Prostate gland (tissue), 2 donors: ENCODE data around the gene CTNND2. TPM values are rescaled to one million over a fixed set of nuclear protein-coding genes. Genes with fewer than 3 reads are reported as not detected.

Experiments used
- DNase-seq: peaks from one replicate; pipeline ENCODE4 v3.0.0-alpha.2; 2019; ENCODE audit warnings: low spot score
- H3K27ac ChIP-seq, 2 donors: fragments of 200-600 bp; sonication (generic); 2 replicates each; pipeline ENCODE4 v1.5.1; 2017 to 2019
- H3K27me3 ChIP-seq: fragments of 200-600 bp; sonication (generic); replicated peaks from 2 replicates; pipeline ENCODE4 v1.5.1; 2019; ENCODE audit not compliant: insufficient read depth
- H3K36me3 ChIP-seq, 2 donors: fragments of 200-600 bp; sonication (generic); 1 replicate in 1 of 2; 2 replicates in 1 of 2; pipeline versions ENCODE4 v1.5.1 to v1.8.1; 2017 to 2019
- H3K4me1 ChIP-seq: fragments of 200-600 bp; sonication (generic); replicated peaks from 2 replicates; pipeline ENCODE4 v1.5.1; 2019
- H3K4me3 ChIP-seq, 2 donors: fragments of 200-600 bp; sonication (generic); 2 replicates each; pipeline ENCODE4 v1.5.1; 2017 to 2019
- H3K9me3 ChIP-seq: fragments of 200-600 bp; sonication (generic); 2 replicates; pipeline ENCODE4 v1.5.1; 2017
- CTCF ChIP-seq, 4 experiments: fragments of 200-600 bp in 2 of 4; fragments of 450-650 bp in 2 of 4; sonication (generic) in 2 of 4; IDR thresholded peaks; 1 replicate in 3 of 4; 2 replicates in 1 of 4; pipeline ENCODE4 v1.5.1; 2016 to 2019; ENCODE audit warnings: antibody characterized with exemption in 4 of 4, mild to moderate bottlenecking in 2 of 4, moderate library complexity in 2 of 4
- POLR2A ChIP-seq: fragments of 450-650 bp; IDR thresholded peaks from one replicate; pipeline ENCODE4 v1.6.1; 2016; ENCODE audit warnings: antibody characterized with exemption, mild to moderate bottlenecking
- POLR2AphosphoS5 ChIP-seq: sonication (generic); formaldehyde crosslinking; IDR thresholded peaks from one replicate; pipeline ENCODE4 v1.6.1; 2017; ENCODE audit warnings: antibody characterized with exemption
- WGBS: methylation state at CpG from one replicate; pipeline ENCODE4 v1.1.5; 2018; 5-methylcytosine and 5-hydroxymethylcytosine counted together
- intact Hi-C: fragments of 100-400 bp; cut with DNase I; formaldehyde crosslinking; loops from one replicate; pipeline ENCODE4 v1.14.2; 2022
- total RNA-seq, 2 donors: library from RNA; depleted of rRNA; stranded (reverse); fragments of >200 nt; gene quantifications; one replicate each; pipeline ENCODE4 v1.1.0, GENCODE V29; 2016

Gene CTNND2
- total RNA-seq, 2 donors from 2014 or later, result 5.5 to 11.2 TPM

GRCh38 chr5:11452852-11453251 is 451.4 kb downstream of the CTNND2 start:
- no peak overlapping the region for H3K27ac ChIP-seq
- no peaks in the 10 kb centered on the region for H3K9me3 ChIP-seq
- H3K27me3 ChIP-seq, result no peaks in the 10 kb centered on the region
- no peak for DNase-seq
- no peaks in the 10 kb centered on the region for H3K36me3 ChIP-seq
- 85% methylated on average over 2 of the region's 2 CpGs for WGBS
- TF ChIP-seq CTCF (IDR thresholded peaks at IDR 0.05) (no peak), POLR2AphosphoS5 (no peak), POLR2A (no peak)
- intact Hi-C loops, result no loop called here
- H3K4me3 ChIP-seq, result no peak overlapping the region
- H3K4me1 ChIP-seq, result no peaks in the 10 kb centered on the region

GRCh38 chr5:11449966-11450365 is 454.3 kb downstream of the CTNND2 start:
- H3K27me3 ChIP-seq, result no peaks in the 10 kb centered on the region
- H3K4me1 ChIP-seq, result no peaks in the 10 kb centered on the region
- TF ChIP-seq POLR2AphosphoS5, result no peak
- TF ChIP-seq POLR2A, result no peak
- H3K36me3 ChIP-seq, result no peaks in the 10 kb centered on the region
- no peak overlapping the region for H3K4me3 ChIP-seq
- 76% methylated on average over 4 of the region's 4 CpGs for WGBS
- H3K27ac ChIP-seq, result no peak overlapping the region
- H3K9me3 ChIP-seq, result no peaks in the 10 kb centered on the region
- intact Hi-C loops, result no loop called here
- no peak for DNase-seq

- TF ChIP-seq POLR2A (no peak), POLR2AphosphoS5 (no peak), CTCF (IDR thresholded peaks at IDR 0.05) (no peak)
- Histone ChIP-seq H3K4me3 (no peak overlapping the region), H3K4me1 (no peaks in the 10 kb centered on the region), H3K27ac (no peak overlapping the region), H3K9me3 (no peaks in the 10 kb centered on the region), H3K27me3 (no peaks in the 10 kb centered on the region), H3K36me3 (no peaks in the 10 kb centered on the region)
- no peak for DNase-seq
- WGBS, result 27% methylated on average over 4 of the region's 4 CpGs
- intact Hi-C loops, result no loop called here
These were observed 455.0 kb downstream of the CTNND2 start for GRCh38 chr5:11449217-11449616.

- no peak overlapping the region for H3K27ac ChIP-seq
- WGBS, result 48% methylated on average over 3 of the region's 3 CpGs
- DNase-seq, result no peak
- no peaks in the 10 kb centered on the region for H3K9me3 ChIP-seq
- no peak for TF ChIP-seq POLR2AphosphoS5
- TF ChIP-seq POLR2A, result no peak
- TF ChIP-seq CTCF (IDR thresholded peaks at IDR 0.05), result no peak
- no peak overlapping the region for H3K4me3 ChIP-seq
- intact Hi-C loops, result no loop called here
- H3K27me3 ChIP-seq, result no peaks in the 10 kb centered on the region
- no peaks in the 10 kb centered on the region for H3K36me3 ChIP-seq
- H3K4me1 ChIP-seq, result no peaks in the 10 kb centered on the region
These were observed 460.4 kb downstream of the CTNND2 start for GRCh38 chr5:11443831-11444230.

- Histone ChIP-seq H3K9me3 (no peaks in the 10 kb centered on the region), H3K27ac (no peak overlapping the region), H3K4me3 (no peak overlapping the region), H3K27me3 (no peaks in the 10 kb centered on the region), H3K36me3 (no peaks in the 10 kb centered on the region), H3K4me1 (no peaks in the 10 kb centered on the region)
- no peak for DNase-seq
- WGBS, result 82% methylated on average over 1 of the region's 1 CpG
- TF ChIP-seq POLR2A (no peak), CTCF (IDR thresholded peaks at IDR 0.05) (no peak)
- intact Hi-C loops, result no loop called here
These were observed 472.1 kb downstream of the CTNND2 start for GRCh38 chr5:11432116-11432515.
